Activated B cell treated with CpG ODN at 0.5 μM for 24 hours (primary cell): ENCODE data around the gene CRAT. TPM values are rescaled to one million over a fixed set of nuclear protein-coding genes. Genes with fewer than 3 reads are reported as not detected.

Experiments
- ATAC-seq: fragments of 200-7000 bp; cut with Tn5 transposase; one replicate; pipeline ENCODE4 v1.10.0; 2021; ENCODE audit warnings: low read depth, mild to moderate bottlenecking, moderate library complexity
- CTCF ChIA-PET: fragments of 350-600 bp; sonication (Branson Sonifier 250); formaldehyde crosslinking; loops from one replicate; lab custom pipeline; 2021; ENCODE audit warnings: antibody characterized with exemption; lab: Charles Lee
- POLR2A ChIA-PET: fragments of 350-600 bp; sonication (Branson Sonifier 250); formaldehyde crosslinking; loops from one replicate; lab custom pipeline; 2021; ENCODE audit warnings: antibody characterized with exemption; lab: Charles Lee
- DNase-seq: peaks from one replicate; pipeline ENCODE4 v3.0.0; 2022
- H3K27ac Mint-ChIP-seq: one replicate; pipeline ENCODE4 v1.8.0; 2020; ENCODE audit warnings: mixed read lengths
- H3K27me3 Mint-ChIP-seq: one replicate; pipeline ENCODE4 v1.8.0; 2021; ENCODE audit warnings: mixed read lengths
- H3K36me3 Mint-ChIP-seq: one replicate; pipeline ENCODE4 v1.8.0; 2021; ENCODE audit warnings: low read depth, mixed read lengths
- H3K4me1 Mint-ChIP-seq: one replicate; pipeline ENCODE4 v1.8.0; 2021; ENCODE audit warnings: mixed read lengths
- H3K4me3 Mint-ChIP-seq: one replicate; pipeline ENCODE4 v1.8.0; 2020; ENCODE audit warnings: mild to moderate bottlenecking, mixed read lengths
- H3K9me3 Mint-ChIP-seq: one replicate; pipeline ENCODE4 v1.8.0; 2020; ENCODE audit warnings: mixed read lengths
- intact Hi-C: fragments of 100-400 bp; cut with micrococcal nuclease; formaldehyde crosslinking; loops from one replicate; pipeline ENCODE4 v1.15.1; 2024
- total RNA-seq: library from RNA; stranded (reverse); gene quantifications from 2 replicates; pipeline ENCODE4 v1.2.3, GENCODE V29; 2022
- TF ChIP-seq, protein P1 (sequence below): fragments of 200-600 bp; IDR thresholded peaks from one replicate; pipeline ENCODE4 v1.8.0; 2022; ENCODE audit warnings: antibody characterized with exemption, mild to moderate bottlenecking

Gene CRAT
- total RNA-seq, 1 donor from 2014 or later: 8.2 TPM

DNA sequence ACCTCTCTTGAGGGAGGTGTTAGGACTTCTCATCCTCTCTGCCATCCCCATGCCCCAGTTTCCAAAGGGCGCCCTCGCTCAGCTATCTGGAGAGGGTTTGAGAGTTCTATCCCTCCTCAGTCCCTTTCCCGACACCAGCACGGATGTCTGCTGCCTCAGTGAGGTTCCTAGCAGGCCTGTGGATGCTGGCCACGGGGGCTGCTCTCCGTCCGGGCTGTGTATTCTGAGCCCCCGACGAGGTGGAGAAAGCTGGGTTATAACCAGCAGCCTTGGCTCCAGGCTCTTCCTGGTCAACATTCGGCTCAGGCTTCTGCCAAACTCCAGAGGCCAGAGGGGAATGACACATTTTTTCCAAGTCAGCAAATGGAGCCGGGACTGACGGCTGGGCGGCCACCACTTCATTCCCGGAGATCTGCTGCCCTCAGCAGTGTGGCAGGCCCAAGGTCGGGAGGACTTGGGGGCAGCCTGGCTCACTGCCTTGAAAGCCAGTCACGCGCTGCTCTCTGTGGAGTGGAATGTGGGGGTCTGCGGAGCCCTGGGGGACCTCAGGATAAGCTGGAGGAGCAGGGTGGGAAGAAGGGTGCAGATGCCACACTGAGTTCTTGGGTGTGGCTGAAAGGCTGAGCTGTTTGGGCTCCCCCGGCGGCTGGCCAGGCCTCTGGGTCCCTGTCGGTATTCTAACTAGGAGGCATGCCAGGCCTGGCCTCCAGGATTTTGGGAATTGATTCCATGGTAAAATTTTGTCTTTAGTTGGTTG lies 28.1 kb upstream of the CRAT start:
- POLR2A ChIA-PET: interaction anchor here (0.6 to 5.2 kb wide), 12 partner anchors 36 to 1741 kb away, joined by 3 to 62 read pairs (median 12); partner anchors contain the start of genes DOLPP1, IER5L, NTMT1 and SLC2A8
- Mint-ChIP-seq H3K4me1 (peaks cover 45% of the 10 kb centered on the region), H3K4me3 (no peak overlapping the region), H3K27me3 (no peaks in the 10 kb centered on the region), H3K36me3 (peaks cover 50% of the 10 kb centered on the region), H3K27ac (peak overlapping the region; percentile 91), H3K9me3 (no peaks in the 10 kb centered on the region)
- no peak for DNase-seq
- CTCF ChIA-PET: interaction anchor here (0.7 to 6.7 kb wide), 24 partner anchors 8 to 647 kb away, joined by 3 to 84 read pairs (median 4); partner anchors contain the start of genes C9orf50, IER5L and NTMT1
- no peak for ATAC-seq
- intact Hi-C loops: loop anchor here (1.0 kb wide), 6 partner anchors 38 to 747 kb away; no protein-coding TSS in a partner anchor
- TF ChIP-seq, protein P1, sequence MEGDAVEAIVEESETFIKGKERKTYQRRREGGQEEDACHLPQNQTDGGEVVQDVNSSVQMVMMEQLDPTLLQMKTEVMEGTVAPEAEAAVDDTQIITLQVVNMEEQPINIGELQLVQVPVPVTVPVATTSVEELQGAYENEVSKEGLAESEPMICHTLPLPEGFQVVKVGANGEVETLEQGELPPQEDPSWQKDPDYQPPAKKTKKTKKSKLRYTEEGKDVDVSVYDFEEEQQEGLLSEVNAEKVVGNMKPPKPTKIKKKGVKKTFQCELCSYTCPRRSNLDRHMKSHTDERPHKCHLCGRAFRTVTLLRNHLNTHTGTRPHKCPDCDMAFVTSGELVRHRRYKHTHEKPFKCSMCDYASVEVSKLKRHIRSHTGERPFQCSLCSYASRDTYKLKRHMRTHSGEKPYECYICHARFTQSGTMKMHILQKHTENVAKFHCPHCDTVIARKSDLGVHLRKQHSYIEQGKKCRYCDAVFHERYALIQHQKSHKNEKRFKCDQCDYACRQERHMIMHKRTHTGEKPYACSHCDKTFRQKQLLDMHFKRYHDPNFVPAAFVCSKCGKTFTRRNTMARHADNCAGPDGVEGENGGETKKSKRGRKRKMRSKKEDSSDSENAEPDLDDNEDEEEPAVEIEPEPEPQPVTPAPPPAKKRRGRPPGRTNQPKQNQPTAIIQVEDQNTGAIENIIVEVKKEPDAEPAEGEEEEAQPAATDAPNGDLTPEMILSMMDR: no peak

DNA sequence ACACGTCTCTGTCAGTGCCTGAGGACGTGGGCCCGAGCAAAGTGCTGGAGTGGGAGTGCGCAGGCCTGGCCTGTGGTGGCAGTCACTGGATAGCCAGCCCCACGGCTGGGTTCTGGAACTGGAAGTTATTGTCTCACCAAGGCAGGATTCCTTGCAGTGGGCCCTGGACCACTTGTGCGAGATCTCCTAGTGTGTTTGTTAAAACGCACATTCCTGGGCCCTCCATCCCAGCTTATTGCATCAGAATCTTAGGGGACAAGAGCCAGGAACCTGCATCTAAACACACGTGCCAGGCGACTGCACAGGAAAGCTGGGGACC lies 27.5 kb upstream of the CRAT start:
- ATAC-seq (no peak), DNase-seq (no peak)
- ChIA-PET POLR2A (interaction anchor here (1.4 to 5.2 kb wide), 4 partner anchors 245 to 646 kb away, joined by 4 to 62 read pairs (median 18); partner anchors contain the start of gene NTMT1), CTCF (interaction anchor here (0.7 to 6.7 kb wide), 13 partner anchors 7 to 647 kb away, joined by 3 to 84 read pairs (median 6); partner anchors contain the start of genes C9orf50, IER5L and NTMT1)
- no peak overlapping the region for H3K27ac Mint-ChIP-seq
- intact Hi-C loops: no loop called here
- H3K27me3 Mint-ChIP-seq: no peaks in the 10 kb centered on the region
- peaks cover 41% of the 10 kb centered on the region for H3K4me1 Mint-ChIP-seq
- H3K9me3 Mint-ChIP-seq: no peaks in the 10 kb centered on the region
- no peak overlapping the region for H3K4me3 Mint-ChIP-seq
- TF ChIP-seq, protein P1: no peak
- H3K36me3 Mint-ChIP-seq: peaks cover 51% of the 10 kb centered on the region

DNA sequence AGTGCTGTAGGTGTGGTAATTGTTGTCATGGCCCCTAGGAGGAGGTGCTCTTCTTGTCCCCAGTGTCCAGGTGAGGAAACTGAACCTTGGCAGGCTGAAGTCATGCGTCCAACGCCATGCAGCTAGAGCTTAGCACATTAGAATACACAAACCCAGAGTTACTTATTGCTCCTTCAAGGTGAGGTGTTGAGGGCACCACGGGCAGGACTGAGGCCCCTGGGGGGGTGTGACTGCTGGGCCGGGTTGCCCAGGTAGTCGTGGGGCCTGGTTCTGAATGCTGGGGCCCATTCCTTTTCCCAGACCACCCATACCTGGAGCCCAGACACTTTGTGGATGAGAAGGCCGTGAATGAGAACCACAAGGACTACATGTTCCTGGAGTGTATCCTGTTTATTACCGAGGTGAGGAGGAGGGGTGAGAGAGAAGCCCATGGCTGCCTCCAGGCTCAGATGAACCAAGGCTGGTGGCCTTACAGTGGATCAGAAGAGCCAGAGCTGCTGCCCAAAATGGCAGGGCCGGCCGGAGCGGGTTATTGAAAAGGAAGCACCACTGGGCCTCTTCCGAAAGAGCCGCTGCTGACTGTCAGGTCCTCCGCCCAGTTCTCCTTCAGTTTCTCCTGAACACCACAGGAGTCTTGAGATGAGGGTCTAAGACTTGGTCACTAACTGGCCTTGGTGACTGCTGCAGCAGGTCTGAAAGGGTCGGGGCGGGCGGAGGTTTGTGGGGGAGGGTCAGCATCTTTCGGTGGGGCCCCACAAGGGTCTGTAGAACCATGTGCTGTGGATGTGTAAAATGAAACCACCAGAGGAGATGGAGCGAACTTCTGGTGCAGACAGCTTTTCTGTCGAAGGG lies 26.9 kb upstream of the CRAT start:
- intact Hi-C loops: no loop called here
- H3K27ac Mint-ChIP-seq: no peak overlapping the region
- no peak for ATAC-seq
- H3K27me3 Mint-ChIP-seq: no peaks in the 10 kb centered on the region
- H3K4me1 Mint-ChIP-seq: peaks cover 35% of the 10 kb centered on the region
- no peak for DNase-seq
- H3K9me3 Mint-ChIP-seq: no peaks in the 10 kb centered on the region
- POLR2A ChIA-PET: interaction anchor here (1.4 to 5.2 kb wide), 5 partner anchors 246 to 646 kb away, joined by 4 to 62 read pairs (median 8); partner anchors contain the start of gene NTMT1
- CTCF ChIA-PET: interaction anchor here (1.3 to 6.7 kb wide), 6 partner anchors 7 to 488 kb away, joined by 3 to 84 read pairs (median 44); partner anchors contain the start of gene NTMT1
- peaks cover 48% of the 10 kb centered on the region for H3K36me3 Mint-ChIP-seq
- TF ChIP-seq, protein P1: no peak
- H3K4me3 Mint-ChIP-seq: no peak overlapping the region

DNA sequence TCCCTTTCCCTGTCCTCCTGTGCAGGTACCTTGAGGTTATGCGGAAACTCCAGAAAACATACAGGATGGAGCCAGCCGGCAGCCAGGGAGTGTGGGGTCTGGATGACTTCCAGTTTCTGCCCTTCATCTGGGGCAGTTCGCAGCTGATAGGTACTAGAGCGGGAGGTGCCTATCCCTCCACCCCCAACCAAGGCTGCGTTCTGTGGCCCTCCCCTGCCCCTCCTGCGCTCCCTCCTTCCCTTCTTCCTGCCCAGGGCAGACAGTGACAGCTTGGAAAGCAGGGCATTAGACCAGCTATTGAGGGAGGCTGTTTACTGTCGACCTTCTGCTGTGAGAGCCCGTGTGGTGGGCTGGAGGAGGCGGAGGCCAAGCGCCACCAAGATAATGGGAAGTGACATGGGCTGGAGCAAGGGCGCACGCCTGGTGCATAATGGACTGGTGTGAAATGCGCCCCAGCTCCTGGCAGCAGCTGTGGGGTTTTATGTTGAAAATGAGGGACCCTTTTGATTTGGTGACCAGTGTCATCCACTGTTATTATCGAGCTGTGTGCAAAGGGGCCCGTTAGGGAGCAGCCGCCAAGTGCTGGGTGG lies 25.9 kb upstream of the CRAT start:
- Mint-ChIP-seq H3K27me3 (no peaks in the 10 kb centered on the region), H3K4me1 (peaks cover 30% of the 10 kb centered on the region), H3K4me3 (no peak overlapping the region), H3K9me3 (no peaks in the 10 kb centered on the region), H3K27ac (no peak overlapping the region), H3K36me3 (peaks cover 53% of the 10 kb centered on the region)
- DNase-seq: no peak
- CTCF ChIA-PET: interaction anchor here (1.8 kb wide), 1 partner anchor 474 kb away, joined by 6 read pairs; no protein-coding TSS in a partner anchor
- intact Hi-C loops: no loop called here
- no peak for ATAC-seq
- TF ChIP-seq, protein P1: no peak
- POLR2A ChIA-PET: interaction anchor here (0.9 to 1.6 kb wide), 2 partner anchors 25 to 472 kb away, joined by 4 read pairs; partner anchors contain the start of genes CRAT and PTPA
